Breast epithelium (tissue), 3 donors: ENCODE measurements around the gene CBLN3.

Source experiments
- POLR2A ChIP-seq: fragments of 450-650 bp; IDR thresholded peaks from one replicate; pipeline ENCODE4 v1.6.1; 2016; ENCODE audit warnings: antibody characterized with exemption, mild to moderate bottlenecking, moderate library complexity
- POLR2AphosphoS5 ChIP-seq, 3 donors: sonication (generic); formaldehyde crosslinking; IDR thresholded peaks; one replicate each; pipeline ENCODE4 v1.6.1; 2017; ENCODE audit warnings: antibody characterized with exemption in 3 of 3
- TF ChIP-seq, protein P1 (sequence below), 3 donors: fragments of 450-650 bp; IDR thresholded peaks; one replicate each; pipeline ENCODE4 v1.5.1; 2016 to 2017; ENCODE audit warnings: antibody characterized with exemption in 3 of 3, mild to moderate bottlenecking in 3 of 3, moderate library complexity in 3 of 3

DNA sequence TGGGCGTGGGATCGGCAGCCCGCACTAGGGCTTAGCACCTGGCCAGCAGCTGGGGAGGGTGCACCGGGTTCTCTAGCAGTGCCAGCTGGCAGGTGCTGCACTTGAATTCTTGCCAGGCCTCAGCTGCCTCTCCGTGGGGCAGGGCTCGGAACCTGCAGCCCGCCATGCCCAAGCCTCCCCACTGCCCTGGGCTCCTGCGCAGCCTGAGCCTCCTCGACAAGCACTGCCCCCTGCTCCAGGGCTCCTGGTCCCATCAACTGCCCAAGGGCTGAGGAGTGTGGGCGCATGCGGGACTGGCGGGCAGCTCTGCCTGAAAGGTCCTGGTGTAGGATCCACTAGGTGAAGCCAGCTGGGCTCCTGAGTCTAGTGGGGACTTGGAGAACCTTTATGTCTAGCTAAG, 43.7 kb upstream of the CBLN3 start:
- TF ChIP-seq, protein P1, sequence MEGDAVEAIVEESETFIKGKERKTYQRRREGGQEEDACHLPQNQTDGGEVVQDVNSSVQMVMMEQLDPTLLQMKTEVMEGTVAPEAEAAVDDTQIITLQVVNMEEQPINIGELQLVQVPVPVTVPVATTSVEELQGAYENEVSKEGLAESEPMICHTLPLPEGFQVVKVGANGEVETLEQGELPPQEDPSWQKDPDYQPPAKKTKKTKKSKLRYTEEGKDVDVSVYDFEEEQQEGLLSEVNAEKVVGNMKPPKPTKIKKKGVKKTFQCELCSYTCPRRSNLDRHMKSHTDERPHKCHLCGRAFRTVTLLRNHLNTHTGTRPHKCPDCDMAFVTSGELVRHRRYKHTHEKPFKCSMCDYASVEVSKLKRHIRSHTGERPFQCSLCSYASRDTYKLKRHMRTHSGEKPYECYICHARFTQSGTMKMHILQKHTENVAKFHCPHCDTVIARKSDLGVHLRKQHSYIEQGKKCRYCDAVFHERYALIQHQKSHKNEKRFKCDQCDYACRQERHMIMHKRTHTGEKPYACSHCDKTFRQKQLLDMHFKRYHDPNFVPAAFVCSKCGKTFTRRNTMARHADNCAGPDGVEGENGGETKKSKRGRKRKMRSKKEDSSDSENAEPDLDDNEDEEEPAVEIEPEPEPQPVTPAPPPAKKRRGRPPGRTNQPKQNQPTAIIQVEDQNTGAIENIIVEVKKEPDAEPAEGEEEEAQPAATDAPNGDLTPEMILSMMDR (IDR thresholded peaks at IDR 0.05) = no peak
- no peak for TF ChIP-seq POLR2A
- no peak for TF ChIP-seq POLR2AphosphoS5 (IDR thresholded peaks at IDR 0.05)
